Cardiac muscle cell (in vitro differentiated cells and primary cell): ENCODE measurements around the gene NOL7. TPM values are rescaled to one million over a fixed set of nuclear protein-coding genes. Genes with fewer than 3 reads are reported as not detected.

ENCODE experiments used
- DNase-seq, 2 donors: peaks; one replicate each; pipeline versions ENCODE4 v3.0.0 to v3.0.0-alpha.2; 2010 to 2017; ENCODE audit warnings: low read depth in 1 of 2, low spot score in 1 of 2
- H3K27ac ChIP-seq: fragments of 200-600 bp; sonication (generic); 2 replicates; pipeline ENCODE4 v1.5.1; 2016
- H3K27me3 ChIP-seq: fragments of 200-600 bp; sonication (generic); 2 replicates; pipeline ENCODE4 v1.6.0; 2016; ENCODE audit warnings: control low read depth
- H3K36me3 ChIP-seq: fragments of 200-600 bp; sonication (generic); 2 replicates; pipeline ENCODE4 v1.5.1; 2016; ENCODE audit warnings: control low read depth
- H3K4me1 ChIP-seq: fragments of 200-600 bp; sonication (generic); 2 replicates; pipeline ENCODE4 v1.8.1; 2017; ENCODE audit warnings: low read depth, mild to moderate bottlenecking, mixed run types
- H3K4me3 ChIP-seq: fragments of 200-600 bp; sonication (generic); 2 replicates; pipeline ENCODE4 v1.5.1; 2016; ENCODE audit warnings: mild to moderate bottlenecking
- H3K9me3 ChIP-seq: fragments of 200-600 bp; sonication (generic); 2 replicates; pipeline ENCODE4 v1.5.1; 2017; ENCODE audit warnings: low read depth, mild to moderate bottlenecking, control low read depth
- CTCF ChIP-seq: IDR thresholded peaks from 2 replicates; pipeline ENCODE4 v1.5.1; 2012; ENCODE audit warnings: low read depth, mild to moderate bottlenecking, low read length
- polyA plus RNA-seq: library from polyadenylated mRNA; unstranded; fragments of >200 nt; fragmentation: Nextera tagmentation; extraction: Ambion mirVana; gene quantifications from 2 replicates; pipeline ENCODE4 v1.2.1, GENCODE V29; 2016
- total RNA-seq: library from RNA; depleted of rRNA; stranded (reverse); fragments of >200 nt; gene quantifications from 2 replicates; pipeline ENCODE4 v1.2.3, GENCODE V29; 2016

The NOL7 gene
- total and polyA plus RNA-seq, 2 experiments from 2014 or later = 144 to 154 TPM

GRCh38 chr6:13576017-13576416 is 39.1 kb upstream of the NOL7 start:
- no peak for TF ChIP-seq CTCF
- Histone ChIP-seq H3K4me1 (peaks cover 15% of the 10 kb centered on the region), H3K27ac (no peak overlapping the region), H3K4me3 (no peak overlapping the region), H3K36me3 (no peaks in the 10 kb centered on the region), H3K9me3 (no peaks in the 10 kb centered on the region), H3K27me3 (no peaks in the 10 kb centered on the region)
- DNase-seq = no peak

- H3K27ac ChIP-seq = no peak overlapping the region
- no peaks in the 10 kb centered on the region for H3K36me3 ChIP-seq
- H3K4me1 ChIP-seq = peaks cover 15% of the 10 kb centered on the region
- H3K9me3 ChIP-seq = no peaks in the 10 kb centered on the region
- no peak for TF ChIP-seq CTCF
- no peak overlapping the region for H3K4me3 ChIP-seq
- no peak for DNase-seq
- H3K27me3 ChIP-seq = no peaks in the 10 kb centered on the region
Observed at GRCh38 chr6:13577926-13578325, 37.2 kb upstream of the NOL7 start.

GRCh38 chr6:13579911-13580310 is 35.2 kb upstream of the NOL7 start:
- Histone ChIP-seq H3K4me1 (peaks cover 15% of the 10 kb centered on the region), H3K9me3 (no peaks in the 10 kb centered on the region), H3K4me3 (no peak overlapping the region), H3K27me3 (no peaks in the 10 kb centered on the region), H3K36me3 (no peaks in the 10 kb centered on the region), H3K27ac (no peak overlapping the region)
- no peak for DNase-seq
- no peak for TF ChIP-seq CTCF

- no peak for DNase-seq
- no peak overlapping the region for H3K27ac ChIP-seq
- no peak for TF ChIP-seq CTCF
- peaks cover 12% of the 10 kb centered on the region for H3K4me1 ChIP-seq
- H3K27me3 ChIP-seq = no peaks in the 10 kb centered on the region
- no peaks in the 10 kb centered on the region for H3K9me3 ChIP-seq
- no peak overlapping the region for H3K4me3 ChIP-seq
- no peaks in the 10 kb centered on the region for H3K36me3 ChIP-seq
Observed at GRCh38 chr6:13581700-13582229, 33.4 kb upstream of the NOL7 start.

- no peaks in the 10 kb centered on the region for H3K4me1 ChIP-seq
- no peak for DNase-seq
- TF ChIP-seq CTCF = no peak
Observed at GRCh38 chr6:13586603-13587542, 28.3 kb upstream of the NOL7 start.

More at GRCh38 chr6:13586603-13587542, 28.3 kb upstream of the NOL7 start:
- Histone ChIP-seq H3K27me3 (no peaks in the 10 kb centered on the region), H3K4me3 (no peak overlapping the region), H3K27ac (no peak overlapping the region), H3K36me3 (peaks cover 20% of the 10 kb centered on the region), H3K9me3 (no peaks in the 10 kb centered on the region)
